A549 (cell line): Measurements from ENCODE around the gene HSCB. TPM values are rescaled to one million over a fixed set of nuclear protein-coding genes. Genes with fewer than 3 reads are reported as not detected.

Experiments used
- ATAC-seq, 2 experiments: fragments of 200-7000 bp in 1 of 2; fragments of >200 bp in 1 of 2; cut with Nextera tagmentation in 1 of 2; cut with Tn5 transposase in 1 of 2; 3 replicates each; pipeline versions ENCODE4 v1.8.0 to v1.9.1; 2018 to 2020; ENCODE audit warnings: mild to moderate bottlenecking in 1 of 2, moderate library complexity in 1 of 2
- CTCF ChIA-PET: fragments of 300-600 bp; sonication (Branson Sonifier 250); formaldehyde crosslinking; extraction: SDS; loops from one replicate; lab custom pipeline; 2021; ENCODE audit warnings: antibody characterized with exemption, inconsistent platforms; lab: Yijun Ruan, JAX
- POLR2A ChIA-PET: fragments of 350-600 bp; formaldehyde crosslinking; extraction: SDS; loops from one replicate; lab custom pipeline; 2021; ENCODE audit warnings: antibody characterized with exemption, inconsistent platforms; lab: Yijun Ruan, JAX
- DNase-seq, 2 experiments: peaks; one replicate each; pipeline versions ENCODE4 v3.0.0 to v3.0.0-alpha.2; 2011 to 2016; ENCODE audit warnings: low read depth in 1 of 2, low spot score in 1 of 2
- FAIRE-seq: peaks from 2 replicates; lab custom pipeline; 2011; peaks lifted over from hg19 to GRCh38; lab: Jason Lieb, UNC
- H3K27ac ChIP-seq, 2 experiments: fragments of >200 bp; sonication (Bioruptor Twin); formaldehyde crosslinking; 3 replicates each; pipeline ENCODE4 v1.5.1; 2016 to 2017
- H3K4me1 ChIP-seq: fragments of >200 bp; sonication (Bioruptor Twin); formaldehyde crosslinking; 3 replicates; pipeline ENCODE4 v1.6.1; 2016
- H3K4me2 ChIP-seq: fragments of >200 bp; sonication (Bioruptor Twin); formaldehyde crosslinking; 3 replicates; pipeline ENCODE4 v1.6.1; 2016
- H3K4me3 ChIP-seq: fragments of >200 bp; sonication (Bioruptor Twin); formaldehyde crosslinking; 3 replicates; pipeline ENCODE4 v1.5.1; 2016
- H3K9me3 ChIP-seq: fragments of >200 bp; sonication (Bioruptor Twin); formaldehyde crosslinking; 3 replicates; pipeline ENCODE4 v1.6.1; 2016
- CEBPB ChIP-seq, 2 experiments: fragments of >200 bp in 1 of 2; sonication (Bioruptor Twin) in 1 of 2; formaldehyde crosslinking in 1 of 2; IDR thresholded peaks; 2 replicates each; pipeline ENCODE4 v1.6.1; 2012 to 2016
- FOSB ChIP-seq: fragments of 250-450 bp; sonication (Bioruptor Pico); IDR thresholded peaks from 2 replicates; pipeline ENCODE4 v1.5.0; 2020; ENCODE audit warnings: mild to moderate bottlenecking, moderate library complexity
- FOSL2 ChIP-seq, 2 experiments: fragments of 450-650 bp in 1 of 2; fragments of >200 bp in 1 of 2; sonication (Bioruptor Twin) in 1 of 2; formaldehyde crosslinking; IDR thresholded peaks; 2 replicates each; pipeline versions ENCODE4 v1.5.0 to v1.6.1; 2016 to 2020; ENCODE audit warnings: mild to moderate bottlenecking in 1 of 2, moderate library complexity in 1 of 2
- HMGXB4 ChIP-seq: fragments of 250-450 bp; sonication (Bioruptor Pico); IDR thresholded peaks from 2 replicates; pipeline ENCODE4 v1.5.0; 2021; ENCODE audit warnings: mild to moderate bottlenecking, moderate library complexity, borderline replicate concordance
- HOXA7 ChIP-seq: fragments of 250-450 bp; sonication (Bioruptor Pico); IDR thresholded peaks from 2 replicates; pipeline ENCODE4 v1.5.0; 2020; ENCODE audit warnings: mild to moderate bottlenecking, moderate library complexity
- JUN ChIP-seq, 2 experiments: fragments of >200 bp; sonication (Bioruptor Twin); formaldehyde crosslinking; IDR thresholded peaks; 2 replicates in 1 of 2; 3 replicates in 1 of 2; pipeline ENCODE4 v1.6.1; 2016 to 2017
- KDM5A ChIP-seq: fragments of 200-600 bp; sonication (generic); IDR thresholded peaks from 2 replicates; pipeline ENCODE4 v1.6.1; 2016; ENCODE audit warnings: antibody characterized with exemption, mild to moderate bottlenecking
- NPAS2 ChIP-seq: fragments of 250-450 bp; sonication (Bioruptor Pico); IDR thresholded peaks from 2 replicates; pipeline ENCODE4 v1.8.0; 2022; ENCODE audit warnings: mild to moderate bottlenecking, moderate library complexity, borderline replicate concordance
- PHF8 ChIP-seq: fragments of 200-600 bp; sonication (generic); IDR thresholded peaks from 2 replicates; pipeline ENCODE4 v1.6.1; 2016; ENCODE audit warnings: low read depth, mild to moderate bottlenecking, antibody characterized with exemption, moderate library complexity, borderline replicate concordance
- POLR2A ChIP-seq: IDR thresholded peaks from 2 replicates; pipeline ENCODE4 v1.6.1; 2012; ENCODE audit warnings: mild to moderate bottlenecking, low read length
- RCOR1 ChIP-seq: fragments of 150-350 bp; IDR thresholded peaks from 2 replicates; pipeline ENCODE4 v1.6.1; 2014; ENCODE audit warnings: antibody characterized with exemption, low read length, low read depth
- ZC3H11A ChIP-seq: fragments of 450-650 bp; IDR thresholded peaks from 2 replicates; pipeline ENCODE4 v1.6.1; 2014; ENCODE audit warnings: antibody characterized with exemption, mild to moderate bottlenecking
- WGBS: methylation state at CpG from one replicate; pipeline ENCODE4 v1.1.6; 2017; ENCODE audit errors: missing lambda C conversion rate; 5-methylcytosine and 5-hydroxymethylcytosine counted together
- polyA plus RNA-seq, 4 experiments: library from polyadenylated mRNA; depleted of rRNA in 3 of 4; stranded (reverse); fragments of >200 nt; fragmentation: RNase III in 1 of 4; extraction: RNeasy Plus Mini Kit Qiagen cat#74134 plus additional on column Dnase treatment in 1 of 4; gene quantifications; 2 replicates in 3 of 4; 3 replicates in 1 of 4; pipeline ENCODE4 v1.2.3, GENCODE V29; 2011 to 2017
- TF ChIP-seq, protein P1 (sequence below): IDR thresholded peaks from 2 replicates; pipeline ENCODE4 v1.6.1; 2012
- TF ChIP-seq, protein P2 (sequence below): fragments of 250-450 bp; sonication (Bioruptor Pico); IDR thresholded peaks from 2 replicates; pipeline ENCODE4 v1.5.0; 2020; ENCODE audit warnings: low read depth, mild to moderate bottlenecking, moderate library complexity
- TF ChIP-seq, protein P3 (sequence below): fragments of >200 bp; sonication (Bioruptor Twin); formaldehyde crosslinking; IDR thresholded peaks from 3 replicates; pipeline ENCODE4 v1.6.1; 2016

HSCB gene
- polyA plus RNA-seq, 2 of the 4 experiments (the other 2 are of a cell fraction), result 17.2 to 22.4 TPM

DNA sequence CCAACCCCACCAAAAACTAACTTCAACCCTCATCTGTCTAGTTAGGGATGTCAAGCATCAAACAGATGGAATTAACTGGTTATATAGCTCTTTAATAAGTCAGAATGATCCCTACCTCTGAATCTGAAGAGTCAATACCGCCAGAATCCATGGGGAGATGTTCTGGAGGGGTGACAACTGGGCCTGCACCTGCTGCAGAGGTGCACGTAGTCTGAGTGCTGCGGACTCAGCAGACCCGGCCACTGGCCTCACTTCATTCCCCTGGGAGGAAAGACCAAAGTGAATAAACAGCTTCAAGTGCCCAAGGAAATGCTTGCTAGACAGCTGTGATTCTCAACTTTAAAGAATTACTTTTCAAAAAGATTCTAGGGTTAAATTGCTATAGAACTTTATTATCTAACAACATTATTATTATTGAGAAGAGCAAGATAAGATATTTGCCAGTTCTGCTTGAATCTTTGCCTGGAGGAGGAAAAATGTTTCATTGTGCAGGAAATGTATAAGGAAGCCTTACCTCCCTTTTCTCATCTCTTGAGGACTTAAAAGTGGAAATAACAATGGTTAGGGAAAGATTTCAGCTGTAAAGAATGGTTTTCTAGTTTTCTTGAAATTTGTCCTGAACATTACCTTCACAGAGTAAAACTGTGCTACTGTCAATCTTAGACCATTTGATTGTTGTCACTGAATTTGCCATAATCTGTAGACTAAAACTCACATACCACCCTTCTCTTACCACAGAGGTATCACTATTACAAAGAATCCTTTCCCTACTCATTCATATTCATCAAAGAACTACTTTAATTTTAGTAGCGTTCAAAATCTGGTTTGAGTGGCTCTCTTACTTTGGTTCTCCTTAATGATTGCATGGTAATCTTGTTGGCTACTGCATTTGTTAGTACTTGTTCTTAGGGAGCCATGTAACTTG lies 54.4 kb downstream of the HSCB start (continued):
- TF ChIP-seq HMGXB4 (no peak), NPAS2 (CRISPR knock-in tag) (no peak), ZC3H11A (no peak), KDM5A (no peak), POLR2A (no peak)
- TF ChIP-seq, protein P1, sequence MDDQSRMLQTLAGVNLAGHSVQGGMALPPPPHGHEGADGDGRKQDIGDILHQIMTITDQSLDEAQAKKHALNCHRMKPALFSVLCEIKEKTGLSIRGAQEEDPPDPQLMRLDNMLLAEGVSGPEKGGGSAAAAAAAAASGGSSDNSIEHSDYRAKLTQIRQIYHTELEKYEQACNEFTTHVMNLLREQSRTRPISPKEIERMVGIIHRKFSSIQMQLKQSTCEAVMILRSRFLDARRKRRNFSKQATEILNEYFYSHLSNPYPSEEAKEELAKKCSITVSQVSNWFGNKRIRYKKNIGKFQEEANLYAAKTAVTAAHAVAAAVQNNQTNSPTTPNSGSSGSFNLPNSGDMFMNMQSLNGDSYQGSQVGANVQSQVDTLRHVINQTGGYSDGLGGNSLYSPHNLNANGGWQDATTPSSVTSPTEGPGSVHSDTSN, result no peak
- TF ChIP-seq, protein P2, sequence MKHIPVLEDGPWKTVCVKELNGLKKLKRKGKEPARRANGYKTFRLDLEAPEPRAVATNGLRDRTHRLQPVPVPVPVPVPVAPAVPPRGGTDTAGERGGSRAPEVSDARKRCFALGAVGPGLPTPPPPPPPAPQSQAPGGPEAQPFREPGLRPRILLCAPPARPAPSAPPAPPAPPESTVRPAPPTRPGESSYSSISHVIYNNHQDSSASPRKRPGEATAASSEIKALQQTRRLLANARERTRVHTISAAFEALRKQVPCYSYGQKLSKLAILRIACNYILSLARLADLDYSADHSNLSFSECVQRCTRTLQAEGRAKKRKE (CRISPR knock-in tag), result no peak

DNA sequence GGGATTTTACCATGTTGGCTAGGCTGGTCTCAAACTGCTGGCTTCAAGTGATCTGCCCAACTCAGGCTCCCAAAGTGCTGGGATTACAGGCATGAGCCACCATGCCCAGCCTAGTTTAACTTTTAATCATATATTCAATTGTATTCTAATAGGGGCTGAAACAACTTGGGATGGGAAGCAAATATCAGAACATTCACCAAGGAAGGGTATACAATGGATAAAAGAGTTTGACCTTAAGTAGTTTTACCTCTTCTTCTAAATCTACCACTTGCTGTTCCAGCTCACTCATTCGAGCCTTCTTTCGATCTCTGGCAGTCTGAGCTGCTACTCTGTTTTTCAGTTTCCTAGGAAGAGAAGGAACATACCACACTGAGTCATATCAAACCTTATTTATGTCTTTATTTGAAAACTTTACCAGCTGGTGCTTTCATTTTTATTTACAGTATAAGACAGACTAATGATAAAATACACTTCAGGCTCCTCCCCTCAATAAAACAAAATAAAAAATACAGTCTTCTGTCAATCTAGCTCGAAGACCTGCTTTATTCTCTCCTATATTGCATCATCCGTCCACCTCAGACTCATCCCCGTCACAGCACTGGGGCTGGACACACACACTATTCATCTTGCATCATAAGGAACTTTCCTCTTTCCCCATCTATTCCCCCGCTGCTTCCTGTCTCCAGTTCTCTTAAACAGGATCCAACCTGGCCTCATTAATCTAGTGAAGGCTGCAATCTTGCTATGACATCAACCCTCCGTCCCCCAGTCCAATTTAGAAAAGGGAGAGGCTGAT lies 57.2 kb downstream of the HSCB start:
- no peak for FAIRE-seq
- DNase-seq, result peak; percentile 71 to 83
- TF ChIP-seq PHF8 (no peak), HOXA7 (CRISPR knock-in tag) (no peak), CEBPB (IDR thresholded peaks at IDR 0.05) (peak; percentile 86), FOSL2 (IDR thresholded peaks at IDR 0.05) (no peak), FOSL2 (CRISPR knock-in tag; IDR thresholded peaks at IDR 0.05) (peak; percentile 39; the same call in 1 of the 2 replicates), FOSB (CRISPR knock-in tag) (no peak), RCOR1 (no peak), JUN (IDR thresholded peaks at IDR 0.05) (peak in 1 of 2 experiments; percentile 72; a peak in 3 of 5 replicates)
- TF ChIP-seq, protein P3, sequence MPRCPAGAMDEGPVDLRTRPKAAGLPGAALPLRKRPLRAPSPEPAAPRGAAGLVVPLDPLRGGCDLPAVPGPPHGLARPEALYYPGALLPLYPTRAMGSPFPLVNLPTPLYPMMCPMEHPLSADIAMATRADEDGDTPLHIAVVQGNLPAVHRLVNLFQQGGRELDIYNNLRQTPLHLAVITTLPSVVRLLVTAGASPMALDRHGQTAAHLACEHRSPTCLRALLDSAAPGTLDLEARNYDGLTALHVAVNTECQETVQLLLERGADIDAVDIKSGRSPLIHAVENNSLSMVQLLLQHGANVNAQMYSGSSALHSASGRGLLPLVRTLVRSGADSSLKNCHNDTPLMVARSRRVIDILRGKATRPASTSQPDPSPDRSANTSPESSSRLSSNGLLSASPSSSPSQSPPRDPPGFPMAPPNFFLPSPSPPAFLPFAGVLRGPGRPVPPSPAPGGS, result peak; percentile 28; the same call in 1 of the 3 replicates
- ChIA-PET CTCF (no interaction called here), POLR2A (interaction anchor here (0.5 to 2.1 kb wide), 8 partner anchors 8 to 880 kb away, joined by 3 to 7 read pairs (median 4); partner anchors contain the start of genes PITPNB and TTC28)
- 3% methylated on average over 7 of the region's 7 CpGs for WGBS
- H3K9me3 ChIP-seq, result no peaks in the 10 kb centered on the region
- H3K27ac ChIP-seq, result peak overlapping the region; percentile 91 to 100
- H3K4me1 ChIP-seq, result peaks cover 43% of the 10 kb centered on the region; the same call in 2 of the 3 replicates
- peak; percentile 55 to 78 for ATAC-seq
- peak overlapping the region; percentile 86 for H3K4me2 ChIP-seq
- H3K4me3 ChIP-seq, result peak overlapping the region; percentile 72
